HG03108 (cell line): ENCODE measurements around the gene LAMTOR3.

Source experiments
- ATAC-seq: cut with Tn5 transposase; IDR thresholded peaks from one replicate; pipeline ENCODE4 v1.9.1; 2021; ENCODE audit warnings: moderate library complexity; ENCODE audit not compliant: unreplicated experiment

Gene LAMTOR3, protein sequence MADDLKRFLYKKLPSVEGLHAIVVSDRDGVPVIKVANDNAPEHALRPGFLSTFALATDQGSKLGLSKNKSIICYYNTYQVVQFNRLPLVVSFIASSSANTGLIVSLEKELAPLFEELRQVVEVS

DNA sequence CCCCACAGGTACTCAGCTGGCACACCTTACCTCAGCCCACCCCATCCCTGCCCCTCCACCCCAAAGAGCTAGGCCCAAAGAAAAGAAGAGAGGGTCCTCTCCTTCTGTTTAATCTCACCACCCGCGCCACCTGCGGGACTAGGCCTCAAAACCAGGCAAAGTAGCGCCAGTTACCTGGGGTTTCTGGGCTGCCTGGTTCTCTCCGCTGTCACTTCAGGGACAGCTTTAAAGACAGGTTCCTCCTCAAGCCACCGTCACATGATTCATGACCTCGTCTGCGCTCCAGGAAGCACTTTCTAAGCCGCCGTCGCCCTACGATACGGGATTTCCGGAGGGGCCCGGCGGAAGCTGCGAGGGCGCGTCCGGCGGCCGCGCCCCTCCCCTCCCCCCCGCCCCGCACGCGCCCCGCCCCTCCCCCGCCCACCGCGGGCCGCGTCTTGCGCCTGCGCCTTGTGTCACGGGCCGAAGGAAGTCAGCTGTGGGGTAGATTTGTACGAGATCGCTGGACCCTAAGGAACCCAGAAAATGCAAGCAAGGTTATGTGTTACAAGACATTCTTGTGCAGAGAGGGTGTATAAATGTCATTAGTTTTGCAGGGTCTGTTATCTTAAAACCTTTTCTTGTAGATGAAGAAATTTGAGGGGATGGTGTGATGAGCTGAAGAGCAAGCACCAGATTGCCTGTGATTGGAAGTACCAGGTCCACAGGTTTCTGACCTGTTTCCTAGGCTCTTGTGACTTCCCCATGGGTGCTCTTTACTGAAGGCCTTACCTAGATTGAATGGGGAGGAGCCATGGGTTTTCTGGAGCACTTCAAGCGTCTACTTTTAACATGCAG lies at the start of gene LAMTOR3:
LAMTOR3 (minus strand) TSS at position 267 of the 837 bp plus-strand sequence. CDS start 464 bp downstream, outside the sequence.
- peak; percentile 100 for ATAC-seq

DNA sequence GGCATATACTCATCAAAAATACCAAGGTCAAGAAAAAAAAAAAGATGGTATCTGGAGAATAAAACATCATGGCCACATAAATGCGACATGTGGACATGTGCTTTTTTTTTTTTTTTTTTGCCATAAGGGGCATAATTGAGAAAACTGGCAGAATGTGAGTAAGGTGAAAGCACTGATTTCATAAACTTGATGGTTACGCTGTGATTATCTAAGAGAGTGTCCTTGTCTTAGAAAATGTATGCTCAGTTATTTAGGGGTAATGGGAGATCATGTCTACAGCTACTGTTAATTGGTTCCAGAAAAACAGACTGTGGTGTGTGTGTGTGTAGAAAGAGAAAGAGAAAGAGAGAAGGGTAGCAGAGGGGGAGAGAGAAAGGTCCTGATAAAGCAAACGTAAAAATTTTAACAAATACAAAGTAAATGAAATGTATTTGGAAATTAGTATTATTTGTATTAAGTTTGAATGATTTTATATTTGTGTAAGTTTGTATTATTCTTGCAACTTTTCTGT lies 44.1 kb upstream of the LAMTOR3 start:
- ATAC-seq, result no peak

DNA sequence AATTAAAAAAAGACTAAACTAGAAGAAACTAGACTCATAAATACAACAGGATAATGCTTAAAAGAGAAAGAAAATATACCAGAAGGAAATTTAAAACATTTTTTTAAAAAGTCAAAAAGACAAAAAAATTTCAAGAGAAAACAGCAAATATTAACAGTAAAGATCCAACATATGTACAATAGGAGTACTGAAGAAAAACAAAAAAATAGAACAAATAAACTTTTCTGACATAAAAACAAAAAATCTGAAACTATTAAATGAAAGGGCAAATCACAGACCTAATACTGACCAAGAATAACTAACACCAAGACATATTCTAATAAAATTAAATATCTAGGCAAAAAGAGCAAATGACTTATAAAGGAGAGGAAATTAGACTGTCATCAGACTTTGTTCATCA lies 40.7 kb upstream of the LAMTOR3 start:
- no peak for ATAC-seq

DNA sequence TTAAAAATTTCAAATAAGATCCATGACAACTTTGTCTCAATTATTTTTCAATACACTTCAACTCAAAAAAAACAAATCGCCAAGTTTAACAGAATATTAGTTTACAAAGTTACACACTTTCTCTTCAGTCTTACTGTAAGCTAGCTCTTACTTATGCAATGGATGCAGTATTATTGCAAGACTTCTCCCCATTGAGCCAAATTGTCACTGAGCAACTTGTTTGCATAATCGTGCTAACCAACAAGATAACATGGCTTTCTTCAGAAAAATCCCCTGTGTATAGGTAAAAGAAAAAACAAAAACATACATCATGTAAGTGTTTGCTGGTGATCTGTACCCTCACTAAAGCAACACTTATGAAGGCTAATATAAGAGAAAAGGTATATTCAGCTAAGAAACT lies 33.3 kb upstream of the LAMTOR3 start:
- ATAC-seq, result no peak

DNA sequence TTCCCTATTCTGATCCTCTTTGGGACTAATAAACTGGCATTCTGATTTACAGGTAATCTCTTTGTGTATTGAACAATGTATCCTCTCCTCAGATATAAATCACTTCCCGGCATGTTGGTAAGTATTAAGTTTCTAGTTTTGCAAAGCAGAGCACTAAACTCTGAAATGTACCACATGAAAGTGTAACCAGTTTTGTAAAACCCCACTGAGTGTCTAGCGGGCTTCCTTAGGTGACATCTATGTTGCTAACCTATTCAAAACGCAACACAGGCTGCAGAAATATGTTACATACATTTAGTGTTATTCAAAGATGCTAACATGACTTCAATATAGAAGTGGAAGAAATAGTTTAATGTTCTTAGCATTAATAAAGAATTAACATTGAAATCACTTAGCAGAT lies 26.9 kb upstream of the LAMTOR3 start:
- ATAC-seq, result no peak

DNA sequence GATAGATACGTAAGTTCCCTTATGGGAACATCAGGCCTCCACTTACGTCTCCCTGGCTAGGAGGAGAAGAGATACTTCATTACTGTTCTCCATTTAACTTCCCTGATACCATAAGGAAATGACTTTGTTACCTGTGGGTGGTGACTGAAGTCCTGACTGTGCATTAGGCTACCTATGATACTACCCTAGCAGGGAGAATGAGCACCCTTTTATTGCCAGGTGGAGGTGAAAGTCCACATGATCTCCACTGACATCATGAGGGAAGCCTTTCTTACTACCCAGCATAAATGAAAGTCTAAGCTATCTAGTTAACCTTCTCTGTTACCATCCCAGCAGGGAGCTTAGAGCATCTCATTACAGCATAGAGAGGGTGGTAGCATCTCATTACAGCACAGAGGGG lies 24.4 kb upstream of the LAMTOR3 start:
- no peak for ATAC-seq

DNA sequence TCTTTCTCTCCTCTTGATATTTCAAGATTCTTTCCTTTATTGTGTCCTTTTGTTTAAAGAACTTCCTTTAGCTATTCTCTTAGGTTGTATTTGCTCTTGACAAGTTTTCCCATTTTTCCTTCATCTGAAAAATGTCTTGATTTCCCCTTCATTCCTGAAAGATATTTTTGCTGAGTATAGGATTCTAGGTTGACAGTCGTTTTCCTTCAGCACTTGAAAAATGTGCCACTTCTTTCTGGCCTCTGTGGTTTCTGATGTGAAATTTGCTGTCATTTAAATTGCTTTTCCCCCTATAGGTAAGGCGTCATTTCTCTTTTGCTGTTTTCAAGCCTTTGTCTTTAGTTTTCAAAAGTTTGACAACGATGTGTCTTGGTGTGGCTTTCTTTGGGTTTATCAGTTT lies 23.3 kb upstream of the LAMTOR3 start:
- ATAC-seq, result no peak

DNA sequence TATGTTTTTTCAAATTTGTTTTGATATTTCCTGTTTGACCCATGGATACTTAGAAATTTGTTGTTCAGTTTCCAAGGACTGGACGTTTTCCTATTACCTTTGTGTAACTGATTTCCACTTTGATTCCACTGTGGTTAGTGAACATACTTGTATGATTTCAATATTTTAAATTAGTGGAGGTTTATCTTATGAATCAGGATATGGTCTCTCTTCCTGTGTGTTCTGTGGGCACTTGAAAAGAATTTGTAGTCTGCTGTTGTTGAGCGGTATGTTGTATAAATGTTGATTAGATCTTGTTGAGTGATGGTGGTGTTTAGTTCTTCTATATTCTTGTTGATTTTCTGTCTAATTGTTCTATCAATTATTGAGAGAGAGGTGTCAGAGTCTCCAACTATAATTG lies 21.2 kb upstream of the LAMTOR3 start:
- no peak for ATAC-seq

DNA sequence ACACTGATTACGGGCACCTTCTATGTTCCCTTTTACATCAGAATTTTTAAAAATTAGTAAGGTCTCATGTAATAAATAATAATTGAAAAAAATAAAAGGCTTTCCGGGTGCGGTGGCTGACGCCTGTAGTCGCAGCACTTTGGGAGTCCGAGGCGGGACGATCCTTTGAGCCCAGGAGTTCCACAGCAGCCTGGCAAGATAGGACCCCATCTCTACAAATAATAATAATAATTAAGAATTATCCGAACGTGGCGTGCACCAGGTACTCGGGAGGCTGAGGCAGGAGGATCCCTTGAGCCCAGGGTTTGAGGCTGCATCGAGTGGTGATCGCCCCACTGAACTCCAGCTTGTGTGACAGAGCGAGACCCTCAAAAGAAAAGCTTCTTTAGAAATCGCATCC lies 771 bp upstream of the LAMTOR3 start:
- no peak for ATAC-seq

DNA sequence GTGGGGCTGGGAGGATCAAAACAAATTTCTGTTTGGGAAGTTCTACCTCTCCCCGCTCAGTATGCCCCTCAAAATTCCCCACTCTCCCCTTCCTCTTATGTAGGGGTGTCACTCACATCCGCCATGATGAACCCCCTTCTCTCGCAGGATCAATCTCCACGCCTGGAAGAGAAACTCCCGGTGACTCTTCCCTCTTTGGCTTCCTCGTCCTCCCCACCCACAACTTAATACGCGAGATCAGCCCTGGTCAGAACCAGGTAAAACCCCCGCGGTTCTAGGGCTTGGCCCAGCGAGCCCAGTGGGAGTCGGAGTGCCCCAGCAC lies 427 bp downstream of the LAMTOR3 start:
- ATAC-seq, result no peak

DNA sequence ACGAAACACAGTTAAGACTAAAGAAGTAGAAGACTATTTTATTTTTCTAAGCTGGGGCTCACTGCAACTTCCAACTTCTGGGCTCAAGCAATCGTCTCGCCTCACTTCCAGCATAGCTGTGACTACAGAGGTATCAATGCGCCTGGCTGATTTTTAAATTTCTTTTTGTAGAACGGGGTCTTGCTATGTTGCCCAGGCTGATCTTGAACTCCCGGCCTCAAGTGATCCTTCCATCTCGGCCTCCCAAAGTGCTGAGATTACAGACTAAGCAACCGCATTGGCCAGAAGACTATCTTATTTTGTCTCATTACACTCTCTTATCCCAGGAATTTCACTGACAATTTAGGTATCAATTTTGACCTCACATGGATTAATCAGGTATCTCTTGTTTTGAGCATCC lies 1.2 kb downstream of the LAMTOR3 start:
- ATAC-seq, result no peak

DNA sequence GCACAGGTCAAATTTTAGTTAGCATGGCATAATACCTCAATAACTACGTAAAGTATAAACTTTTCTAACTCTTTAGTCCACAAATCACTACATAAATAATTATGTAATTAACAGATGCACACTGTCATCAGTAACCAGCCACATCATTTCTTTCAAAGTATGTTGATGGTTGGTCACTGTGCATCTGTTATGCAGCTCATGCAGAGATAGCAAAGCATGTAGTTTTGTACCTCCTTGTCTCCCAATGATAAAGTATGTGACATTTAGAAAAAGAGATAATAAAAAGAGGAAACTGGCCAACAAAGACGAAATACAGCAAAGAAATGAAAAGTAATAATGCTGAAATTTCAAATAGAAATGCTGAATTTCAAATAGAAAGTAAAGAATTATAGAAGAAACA lies 2.9 kb downstream of the LAMTOR3 start:
- no peak for ATAC-seq

DNA sequence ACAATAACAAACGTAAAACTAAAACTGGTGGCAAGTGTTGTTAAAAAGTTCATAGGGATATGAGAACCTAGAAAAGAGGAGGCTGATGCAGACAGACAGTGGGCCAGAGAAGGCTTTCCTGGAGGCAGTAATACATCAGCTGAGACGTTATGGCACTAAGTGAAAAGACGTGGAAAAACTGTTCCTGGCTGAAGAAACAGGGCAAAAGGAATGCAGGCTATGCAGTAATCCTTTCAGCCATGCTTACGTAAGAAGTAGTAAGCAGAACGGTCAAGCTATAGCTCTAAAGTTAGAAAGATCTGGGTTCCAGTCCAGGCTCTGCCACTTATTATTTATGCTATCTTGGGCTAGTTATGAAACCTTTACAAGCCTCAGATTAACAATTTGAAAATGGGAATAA lies 6.4 kb downstream of the LAMTOR3 start:
- no peak for ATAC-seq

DNA sequence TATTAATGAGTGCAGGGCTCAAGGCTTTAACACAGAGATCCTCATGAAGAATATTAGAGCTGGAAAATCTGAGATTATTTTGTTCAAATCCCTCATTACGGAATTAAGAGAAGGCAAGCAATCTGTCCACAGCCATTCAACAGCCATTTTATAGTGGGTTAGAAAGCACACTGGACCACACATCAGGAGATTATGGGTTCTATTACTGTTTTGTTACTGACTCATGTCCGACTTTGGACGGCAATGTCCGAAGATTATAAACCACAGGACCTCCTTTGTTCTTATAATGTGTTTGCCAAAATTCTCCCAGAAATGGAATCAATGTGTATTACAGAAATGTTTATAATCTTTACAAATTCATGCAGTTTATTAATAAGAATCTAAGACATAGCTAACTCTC lies 8.1 kb downstream of the LAMTOR3 start:
- no peak for ATAC-seq

DNA sequence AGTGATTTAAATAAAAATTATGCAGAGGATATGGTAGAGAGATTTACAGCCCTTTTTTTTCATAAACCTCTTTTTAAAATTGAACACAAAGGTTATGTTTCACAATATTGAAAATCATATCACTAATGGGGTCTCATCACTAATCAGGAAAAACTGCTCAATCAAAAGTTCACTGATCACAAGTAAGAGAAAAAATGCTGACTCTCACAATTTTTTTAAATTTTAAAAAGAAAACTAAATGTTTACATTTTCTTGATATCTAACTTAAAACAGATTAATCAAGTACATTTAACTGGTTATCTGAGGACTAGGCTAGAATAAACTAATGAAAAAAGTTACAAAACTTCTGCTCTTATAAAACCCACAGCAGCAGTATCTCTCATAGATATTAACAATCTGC lies 8.5 kb downstream of the LAMTOR3 start:
- no peak for ATAC-seq

DNA sequence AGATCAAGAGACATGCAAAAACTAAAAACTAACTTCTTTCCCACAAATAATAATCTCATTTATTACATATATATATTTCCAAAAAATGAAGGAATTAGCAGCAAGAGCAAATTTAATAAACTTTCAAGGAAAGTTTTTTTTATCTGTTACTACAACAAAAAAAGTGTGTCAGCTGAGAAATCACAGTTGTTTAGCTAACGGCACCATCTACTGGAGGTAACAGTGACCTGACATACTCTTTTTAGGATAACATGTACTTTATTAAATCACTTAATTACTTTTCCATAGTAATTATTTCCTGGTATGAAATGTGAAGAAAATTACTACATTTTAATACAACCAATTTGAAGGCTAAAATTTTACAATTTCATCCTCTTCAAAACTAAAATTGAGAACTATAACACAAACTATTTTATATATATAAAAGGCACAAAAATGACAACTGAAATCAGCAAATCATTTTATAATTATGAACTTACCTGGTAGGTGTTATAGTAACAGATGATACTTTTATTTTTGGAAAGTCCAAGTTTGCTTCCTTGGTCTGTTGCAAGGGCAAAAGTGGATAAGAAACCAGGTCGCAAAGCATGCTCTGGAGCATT lies 9.1 kb downstream of the LAMTOR3 start:
- no peak for ATAC-seq

DNA sequence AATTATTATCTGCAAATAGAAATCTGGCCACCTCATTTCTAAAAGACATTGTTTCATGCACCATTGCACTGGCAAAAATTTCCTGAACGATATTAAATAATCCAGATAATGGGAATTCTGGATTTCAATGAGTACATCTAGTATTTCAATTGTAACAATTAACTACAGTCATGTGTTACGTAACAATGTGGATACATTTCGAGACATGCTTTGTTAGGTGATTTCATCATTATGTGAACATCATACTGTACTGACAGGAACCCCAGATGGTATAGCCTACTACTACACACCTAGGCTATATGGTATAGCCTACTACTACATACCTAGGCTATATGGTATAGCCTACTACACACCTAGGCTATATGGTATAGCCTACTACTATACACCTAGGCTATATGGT lies 14.8 kb downstream of the LAMTOR3 start:
- no peak for ATAC-seq

DNA sequence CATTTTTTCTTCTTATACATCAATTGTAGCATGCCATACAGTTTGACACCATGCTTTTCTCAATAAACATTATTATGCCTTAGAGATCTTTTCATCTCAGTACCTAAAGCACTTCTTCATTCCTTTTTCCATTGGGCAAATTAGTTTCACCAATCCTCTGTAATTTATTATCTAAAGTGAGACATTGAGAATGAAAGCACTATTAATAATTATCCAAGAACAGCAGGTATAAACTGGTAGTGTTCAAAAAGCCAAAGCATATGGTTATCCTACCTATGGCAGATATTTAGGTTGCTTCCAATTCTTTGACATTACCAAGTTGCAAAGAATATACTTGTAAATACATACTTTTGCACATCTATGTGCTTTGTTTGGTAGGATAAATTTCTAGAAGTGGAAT lies 15.6 kb downstream of the LAMTOR3 start:
- ATAC-seq, result no peak

DNA sequence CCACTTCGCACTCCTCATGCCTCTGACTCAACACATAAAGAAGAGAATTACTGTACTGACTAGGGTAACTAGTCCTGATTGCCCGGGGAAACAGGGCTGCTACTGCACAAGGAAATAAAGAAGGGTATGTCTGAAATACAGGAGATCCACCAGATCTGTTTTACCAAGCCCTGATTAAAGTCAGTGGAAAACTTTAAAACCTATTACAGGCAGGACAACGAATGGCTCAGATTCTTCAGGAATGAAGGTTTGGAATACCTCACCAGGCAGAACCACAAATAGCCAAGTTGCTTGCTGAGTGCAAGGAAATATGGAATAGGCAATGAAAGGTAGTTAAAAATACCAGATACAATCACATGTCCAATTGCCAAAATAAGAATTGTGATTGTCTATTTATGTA lies 17.3 kb downstream of the LAMTOR3 start:
- ATAC-seq, result no peak

DNA sequence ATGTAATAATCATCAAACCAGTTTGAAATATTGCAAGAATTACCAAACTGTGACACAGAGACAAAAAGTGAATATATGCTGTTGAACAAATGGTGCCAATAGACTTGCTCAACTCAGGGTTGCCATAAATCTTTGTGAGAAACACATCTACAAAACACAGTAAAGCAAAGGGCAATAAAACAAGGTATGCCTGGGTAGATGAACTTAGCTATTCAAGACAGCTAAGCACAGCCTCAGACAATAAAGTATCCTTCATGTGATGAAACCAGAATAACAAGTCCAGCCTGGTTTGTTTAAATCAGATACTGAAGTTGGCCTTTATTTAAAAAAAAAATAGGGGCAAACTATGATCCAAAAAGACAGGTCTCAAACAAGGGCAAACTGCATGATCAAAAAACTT lies 19.2 kb downstream of the LAMTOR3 start:
- no peak for ATAC-seq

DNA sequence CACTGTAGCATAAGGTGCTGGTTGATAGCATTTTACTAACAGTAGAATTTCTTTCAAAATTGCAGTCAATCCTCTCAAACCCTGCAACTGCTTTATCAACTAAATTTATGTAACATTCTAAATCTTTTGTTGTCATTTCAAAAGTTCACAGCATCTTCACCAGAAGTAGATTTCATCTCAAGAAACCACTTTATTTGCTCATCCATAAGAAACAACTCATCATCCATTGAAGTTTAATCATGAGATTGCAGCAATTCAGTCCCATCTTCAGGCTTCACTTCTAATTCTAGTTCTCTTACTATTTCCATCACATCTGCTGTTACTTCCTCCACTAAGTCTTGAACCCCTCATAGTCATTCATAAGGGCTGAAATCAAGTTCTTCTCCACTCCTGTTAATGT lies 21.7 kb downstream of the LAMTOR3 start:
- ATAC-seq, result no peak

DNA sequence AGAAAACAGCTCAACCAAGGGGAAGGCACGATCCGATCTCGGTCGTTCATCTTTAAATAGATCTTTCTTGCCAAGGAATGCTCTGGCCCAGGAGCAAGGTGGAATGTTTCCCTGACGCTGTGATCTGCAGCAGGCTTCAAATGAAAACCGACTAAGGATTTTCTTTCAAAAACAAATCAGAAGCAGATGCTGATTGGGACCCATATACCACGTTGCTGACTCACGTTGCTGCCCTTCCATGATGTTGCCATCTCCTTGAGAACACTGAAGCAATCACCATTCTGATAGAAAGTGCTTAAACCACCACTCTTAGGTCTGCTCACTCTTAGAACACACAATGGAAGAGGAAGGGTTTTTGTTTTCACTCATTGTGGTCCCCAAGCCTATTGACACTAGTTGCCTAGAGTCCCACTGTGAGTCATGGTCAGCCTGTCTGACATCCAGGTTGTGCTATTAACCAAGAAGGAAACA lies 26.1 kb downstream of the LAMTOR3 start:
- ATAC-seq, result no peak
